GM12878 (cell line): ENCODE data around the gene ZNF436.

ENCODE experiments used
- CTCF ChIP-seq, 3 experiments: IDR thresholded peaks in 2 of 3; conservative IDR thresholded peaks in 1 of 3; 2 replicates each; pipeline ENCODE4 v1.5.1; 2011; ENCODE audit warnings: low read depth in 3 of 3, low read length in 3 of 3, mild to moderate bottlenecking in 3 of 3, control low read depth in 2 of 3, moderate library complexity in 2 of 3, inconsistent platforms in 1 of 3, mixed read lengths in 1 of 3; ENCODE audit not compliant: control insufficient read depth in 2 of 3, insufficient read depth in 1 of 3; ENCODE audit errors: extremely low read depth in 1 of 3
- EP300 ChIP-seq, 2 experiments: fragments of 150-350 bp in 1 of 2; IDR thresholded peaks; 2 replicates each; pipeline ENCODE4 v1.6.1; 2011 to 2012; ENCODE audit warnings: low read depth in 2 of 2, low read length in 2 of 2, borderline replicate concordance in 1 of 2, improper control_type of control experiment in 1 of 2, inconsistent platforms in 1 of 2; ENCODE audit not compliant: control insufficient read depth in 1 of 2
- EZH2 ChIP-seq: IDR thresholded peaks from 2 replicates; pipeline ENCODE4 v1.6.1; 2012; ENCODE audit warnings: low read depth, mild to moderate bottlenecking, control low read depth, inconsistent platforms, low read length, borderline replicate concordance; ENCODE audit not compliant: control insufficient read depth
- TCF12 ChIP-seq: IDR thresholded peaks from 2 replicates; pipeline ENCODE4 v1.6.1; 2011; ENCODE audit warnings: low read depth, mild to moderate bottlenecking, low read length

DNA sequence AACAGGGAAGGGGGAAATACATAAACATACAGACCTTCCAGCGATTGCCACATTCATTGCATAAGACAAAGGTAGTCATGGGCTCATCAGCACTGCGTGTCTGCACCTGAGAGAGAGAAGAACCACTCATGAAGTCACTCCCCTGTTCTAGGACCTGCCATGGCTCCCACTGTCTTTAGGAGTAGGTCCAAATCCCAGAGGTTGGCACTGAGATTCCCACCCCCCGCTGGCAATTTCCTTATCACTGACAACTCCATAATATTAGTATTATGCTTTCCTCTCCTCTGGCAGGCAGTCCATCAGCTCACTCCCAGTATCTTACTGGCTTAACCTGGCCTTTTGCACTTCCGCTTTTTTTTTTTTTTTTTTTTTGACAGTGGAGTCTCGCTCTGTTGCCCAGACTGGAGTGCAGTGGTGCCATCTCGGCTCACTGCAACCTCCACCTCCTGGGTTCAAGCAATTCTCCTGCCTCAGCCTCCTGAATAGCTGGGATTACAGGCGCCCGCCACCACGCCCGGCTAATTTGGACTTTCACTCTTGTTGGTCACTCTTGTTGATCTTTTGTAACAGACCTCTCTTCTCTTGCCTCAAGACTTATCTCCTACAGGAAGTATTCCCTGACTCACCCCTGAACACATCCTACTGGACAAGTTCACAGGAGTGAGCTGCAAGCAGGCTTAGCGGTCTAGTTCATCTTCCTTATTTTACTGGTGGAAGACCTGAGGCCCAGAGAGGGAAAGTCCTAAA is 14.8 kb upstream of the ZNF436 start:
- TF ChIP-seq CTCF (IDR thresholded peaks at IDR 0.05 in 2 of 3, conservative IDR thresholded peaks at IDR 0.05 in 1 of 3; ENCODE audit: control insufficient read depth in 2 of 3, extremely low read depth in 1 of 3, insufficient read depth in 1 of 3, low read depth in 3 of 3, low read length in 3 of 3) (no peak), EP300 (IDR thresholded peaks at IDR 0.05; ENCODE audit: borderline replicate concordance in 1 of 2, control insufficient read depth in 1 of 2, low read depth in 2 of 2, low read length in 2 of 2) (no peak), EZH2 (no peak), TCF12 (no peak)
